GM18520 (cell line): ENCODE results near the gene KRTAP7-1.

Experiments
- ATAC-seq: cut with Tn5 transposase; IDR thresholded peaks from one replicate; pipeline ENCODE4 v1.9.1; 2021; ENCODE audit not compliant: unreplicated experiment

Gene KRTAP7-1, protein sequence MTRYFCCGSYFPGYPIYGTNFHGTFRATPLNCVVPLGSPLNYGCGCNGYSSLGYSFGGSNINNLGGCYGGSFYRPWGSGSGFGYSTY

DNA sequence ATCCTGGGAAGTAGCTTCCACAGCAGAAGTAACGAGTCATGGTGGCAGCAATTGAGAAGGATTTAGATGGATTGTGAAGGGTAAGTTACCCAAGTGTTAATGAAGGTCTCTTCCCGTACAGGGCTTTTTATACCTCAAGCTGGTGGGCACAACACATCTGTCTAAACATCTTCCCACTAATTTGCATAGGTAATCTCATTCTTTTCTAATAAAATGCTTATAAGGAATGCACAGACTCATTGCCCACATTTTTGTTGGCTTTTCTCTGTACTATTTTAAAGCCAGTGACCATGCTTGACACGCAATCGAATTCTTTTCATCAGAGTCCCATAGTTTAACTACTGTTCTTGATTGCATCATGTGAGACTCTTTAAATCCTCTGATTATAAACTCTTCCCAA, at the start of gene KRTAP7-1:
Gene KRTAP7-1, minus strand, starts transcription at position 101 of the 400 bp plus-strand sequence. Its CDS starts 61 bp downstream, at position 40.
- ATAC-seq, result no peak

DNA sequence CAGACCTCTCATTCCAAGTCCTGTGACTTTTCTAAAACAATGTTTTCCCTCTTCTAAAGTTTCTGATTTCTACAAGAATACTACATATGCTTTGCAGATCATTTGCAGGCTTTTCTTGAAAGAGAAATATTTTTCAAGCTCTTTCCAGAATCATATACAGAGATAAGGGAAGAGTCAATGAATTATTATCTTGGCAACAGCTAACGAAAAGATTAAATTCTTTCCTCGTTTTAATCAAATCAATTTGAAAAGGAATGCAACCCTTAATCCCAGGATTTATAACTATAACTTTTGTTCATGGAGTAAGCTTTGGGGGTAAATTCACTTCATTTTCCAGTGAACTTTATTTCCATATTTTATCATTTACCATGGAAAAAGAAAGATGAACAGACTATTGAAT, 45.0 kb upstream of the KRTAP7-1 start:
- no peak for ATAC-seq

DNA sequence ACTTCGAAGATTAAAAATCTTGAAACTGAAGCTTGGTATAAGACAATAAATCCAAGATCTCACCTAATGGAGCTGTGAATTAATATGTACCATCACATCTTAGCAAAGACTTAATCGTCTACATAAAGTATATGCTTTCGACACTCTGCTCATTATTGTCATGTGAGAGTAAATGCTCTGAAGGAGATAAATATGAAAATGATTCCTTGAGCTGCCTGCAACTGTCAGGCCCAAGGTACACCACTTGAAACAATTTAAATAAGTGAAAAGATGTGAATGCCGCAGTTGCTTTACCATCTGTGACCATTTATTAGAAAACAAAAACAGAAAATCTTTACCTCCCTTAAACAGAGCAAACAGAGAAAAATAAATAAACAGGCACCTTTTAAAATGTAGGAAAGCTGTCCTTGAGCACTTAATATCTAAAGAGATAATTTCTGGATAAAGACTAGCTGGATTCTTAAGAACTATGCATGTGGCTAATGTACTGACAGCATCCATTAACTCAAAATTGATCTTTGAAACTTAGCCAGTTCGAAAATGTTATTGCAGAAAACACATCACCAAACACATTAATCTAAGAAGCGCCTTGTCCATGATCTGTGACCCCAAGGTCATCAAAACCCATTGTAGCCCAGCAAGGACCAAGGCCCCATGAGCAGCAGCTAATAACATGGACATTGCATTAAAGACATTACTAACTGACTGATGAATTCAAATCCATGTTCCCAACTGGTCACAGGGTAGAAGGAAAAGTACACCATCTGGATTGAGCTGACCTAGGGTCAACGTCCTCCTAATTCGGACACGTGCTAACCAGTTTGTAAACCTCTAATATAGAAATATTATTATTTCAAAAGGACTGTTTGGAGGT, 18.3 kb upstream of the KRTAP7-1 start:
- ATAC-seq, result no peak

DNA sequence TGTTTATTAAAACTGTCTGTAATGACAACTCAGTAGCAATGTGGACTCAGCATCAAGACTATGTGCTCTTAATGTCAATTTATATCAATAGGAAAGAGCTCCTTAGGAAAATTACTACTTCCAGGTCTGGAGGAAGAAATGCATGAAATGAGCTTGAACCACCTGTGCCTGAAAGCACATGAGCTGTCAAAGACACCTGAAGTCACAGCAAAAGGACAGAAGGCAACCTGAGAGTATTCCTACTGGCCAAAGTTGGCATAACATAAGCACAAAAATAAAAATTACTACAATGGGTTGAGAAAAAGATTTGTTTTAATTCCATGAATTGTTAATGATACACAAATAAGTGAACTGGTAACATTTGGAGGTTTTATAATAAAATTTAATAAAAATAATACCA, 13.4 kb upstream of the KRTAP7-1 start:
- ATAC-seq, result no peak

DNA sequence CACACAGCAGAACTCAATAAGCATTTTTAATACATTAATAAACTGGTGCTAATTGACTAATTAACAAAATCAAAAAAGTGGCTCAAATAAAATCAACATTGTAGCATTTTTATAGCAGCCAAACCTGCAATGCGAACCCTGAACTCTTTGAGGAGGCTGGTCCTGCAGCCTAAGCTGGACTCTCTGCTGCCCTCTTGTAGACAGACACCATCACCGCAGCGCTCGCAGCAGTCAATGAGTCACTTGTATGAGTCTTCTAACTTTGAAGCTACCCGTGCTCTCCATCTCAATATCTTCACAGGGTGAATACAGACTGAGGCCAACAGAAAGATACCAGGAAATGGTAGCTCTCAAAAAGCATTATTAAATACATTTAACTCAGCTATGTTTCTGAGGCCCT, 9.7 kb upstream of the KRTAP7-1 start:
- ATAC-seq, result no peak

DNA sequence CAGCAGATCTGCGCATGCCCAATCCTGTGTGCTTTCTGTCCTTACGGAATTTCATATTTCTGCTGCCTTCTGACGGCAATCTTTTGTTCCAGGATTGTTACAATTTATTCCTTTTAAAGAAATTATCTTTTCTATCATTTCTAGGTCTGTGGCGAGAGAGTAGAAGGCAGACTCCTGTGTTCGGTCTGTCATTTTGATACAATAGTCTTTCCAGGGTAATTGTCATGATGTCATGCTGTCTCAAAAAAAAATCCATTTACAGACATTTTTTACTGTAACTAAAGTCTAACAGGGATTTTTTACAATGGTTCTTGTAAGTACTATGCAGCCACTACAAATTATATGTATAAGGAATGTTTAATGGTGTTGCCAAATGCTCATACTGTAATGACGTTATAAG, 9.0 kb upstream of the KRTAP7-1 start:
- ATAC-seq, result no peak

DNA sequence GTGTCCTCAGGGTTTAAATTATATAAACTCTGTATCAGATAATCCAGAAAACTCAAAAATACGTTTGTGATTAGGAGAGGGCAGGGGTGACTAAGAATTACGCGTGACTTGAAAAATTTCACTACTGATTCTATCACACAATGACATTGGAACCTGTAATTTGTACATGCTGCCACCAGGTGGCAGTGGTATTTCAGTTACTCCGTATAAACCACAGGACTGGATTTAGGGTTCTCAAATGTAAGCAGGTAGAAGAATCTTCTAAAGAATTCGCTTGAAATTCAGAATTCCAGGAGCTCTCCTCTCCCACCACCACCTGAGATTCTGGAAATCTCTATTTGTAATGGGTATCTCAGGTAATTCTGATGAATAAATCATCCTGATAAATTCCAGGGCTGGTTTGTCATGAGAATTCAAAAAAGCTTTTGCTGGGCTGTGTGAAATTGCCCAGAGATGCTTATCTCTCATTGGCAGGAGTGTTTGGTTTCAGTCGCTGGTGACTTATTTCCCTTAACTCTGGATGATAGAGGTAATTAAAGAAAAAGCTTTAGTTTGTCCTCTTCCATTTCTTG, 1.7 kb upstream of the KRTAP7-1 start:
- no peak for ATAC-seq

DNA sequence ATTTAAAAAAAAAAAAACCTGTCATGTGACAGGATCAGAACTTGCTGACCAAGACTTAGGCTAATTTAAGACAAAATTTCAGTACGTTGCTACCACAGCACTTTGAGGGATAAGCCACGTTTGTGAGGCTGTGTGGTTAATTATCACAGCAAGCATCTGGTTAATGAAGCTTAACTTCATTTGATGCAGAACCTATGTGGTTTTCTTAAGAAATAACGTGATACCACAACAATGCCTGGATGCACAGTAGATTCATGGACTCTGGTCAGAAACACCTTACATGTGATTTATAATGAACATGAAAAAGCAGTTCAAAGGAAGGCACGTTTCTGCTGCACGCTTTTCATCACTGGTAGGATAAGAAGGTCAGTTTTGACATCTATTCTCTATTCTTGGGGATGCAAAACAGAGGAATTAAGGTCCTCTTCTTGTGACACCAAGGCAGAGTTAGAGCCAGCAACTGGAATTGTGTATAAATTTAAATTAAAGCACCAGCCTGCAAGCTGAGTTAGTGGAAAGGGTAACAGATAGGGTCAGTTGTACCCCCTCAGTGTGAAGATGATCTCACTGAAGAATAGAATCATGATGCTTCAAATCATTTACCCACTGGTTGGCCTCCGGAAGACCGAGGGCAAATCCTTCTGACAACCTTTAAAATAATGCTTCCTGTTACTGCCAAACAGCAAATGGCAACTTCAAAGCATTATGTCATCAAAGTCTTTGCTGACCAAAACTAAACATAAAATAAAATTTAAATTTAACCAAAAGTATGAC, 10.5 kb downstream of the KRTAP7-1 start:
- ATAC-seq, result no peak

DNA sequence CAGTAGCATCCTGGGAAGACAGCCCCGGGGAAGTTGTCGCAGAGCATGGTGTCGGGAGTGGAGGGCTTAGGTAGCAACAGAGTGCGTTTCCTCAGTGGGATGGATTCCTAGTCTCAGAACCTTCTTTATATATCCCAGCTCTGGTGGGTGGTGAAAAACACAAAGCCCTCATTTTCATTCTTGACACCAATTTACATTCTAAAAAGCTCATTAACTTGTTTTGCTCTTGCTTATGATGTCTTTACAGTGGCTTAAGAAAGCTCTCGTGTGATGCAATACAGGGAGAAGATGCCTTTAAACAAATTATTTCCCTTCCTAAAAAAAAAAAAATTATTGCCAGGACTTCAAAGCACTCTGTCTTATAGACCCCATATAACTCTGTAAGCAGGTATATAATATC, 16.4 kb downstream of the KRTAP7-1 start, which contains the start of gene KRTAP8-1:
Gene KRTAP8-1, minus strand, starts transcription at position 101 of the 400 bp plus-strand sequence. Its CDS starts 54 bp downstream, at position 47.
- ATAC-seq, result no peak

DNA sequence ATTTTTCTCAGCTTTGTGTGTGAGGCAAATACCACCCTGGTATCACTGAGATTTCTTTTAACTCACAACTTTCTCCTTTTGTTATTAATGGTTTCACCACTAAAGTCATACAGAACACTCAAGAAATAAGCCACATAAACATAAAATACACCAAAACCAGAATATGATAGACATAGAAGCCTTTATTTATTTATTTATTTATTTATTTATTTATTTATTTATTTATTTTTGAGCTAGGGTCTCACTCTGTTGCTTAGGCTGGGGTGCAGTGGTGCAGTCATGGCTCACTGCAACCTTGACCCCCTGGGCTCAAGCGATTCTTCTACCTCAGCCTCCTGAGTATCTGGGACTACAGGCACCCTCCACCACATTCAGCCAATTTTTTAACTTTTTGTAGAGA, 29.0 kb downstream of the KRTAP7-1 start:
- ATAC-seq, result no peak

DNA sequence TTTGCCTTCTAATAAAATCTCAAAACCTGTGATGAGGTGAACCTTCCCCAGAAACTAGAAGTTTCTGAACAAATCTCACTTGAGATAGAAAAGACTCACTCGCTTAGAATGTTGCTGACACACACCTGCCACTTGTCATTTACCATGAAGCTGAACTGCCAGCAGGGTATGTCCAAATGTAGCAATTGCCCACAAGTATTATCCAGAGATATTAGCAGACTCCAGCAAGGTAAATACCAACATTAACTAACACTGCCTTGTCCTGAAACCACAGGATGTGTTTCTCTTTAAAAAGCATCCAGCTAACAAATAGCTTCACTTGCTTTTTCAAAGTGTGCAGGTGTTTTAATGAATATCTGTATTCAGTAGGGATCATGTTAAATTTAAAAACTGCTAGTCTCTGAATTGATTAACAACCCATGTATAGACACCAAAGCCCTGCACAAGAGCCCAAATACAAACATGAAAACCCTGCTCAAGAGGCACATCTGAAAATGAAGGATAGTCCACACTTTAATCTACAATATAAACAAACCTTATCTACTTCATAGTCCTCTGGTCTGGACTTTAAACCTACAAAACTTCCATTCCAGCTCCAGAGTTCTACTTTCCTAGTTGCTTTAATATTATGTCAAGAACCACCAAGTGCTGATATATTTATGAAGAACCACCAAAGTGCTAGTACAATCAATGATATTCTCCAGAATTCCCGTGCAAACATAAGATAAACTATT, 35.8 kb downstream of the KRTAP7-1 start:
- no peak for ATAC-seq

DNA sequence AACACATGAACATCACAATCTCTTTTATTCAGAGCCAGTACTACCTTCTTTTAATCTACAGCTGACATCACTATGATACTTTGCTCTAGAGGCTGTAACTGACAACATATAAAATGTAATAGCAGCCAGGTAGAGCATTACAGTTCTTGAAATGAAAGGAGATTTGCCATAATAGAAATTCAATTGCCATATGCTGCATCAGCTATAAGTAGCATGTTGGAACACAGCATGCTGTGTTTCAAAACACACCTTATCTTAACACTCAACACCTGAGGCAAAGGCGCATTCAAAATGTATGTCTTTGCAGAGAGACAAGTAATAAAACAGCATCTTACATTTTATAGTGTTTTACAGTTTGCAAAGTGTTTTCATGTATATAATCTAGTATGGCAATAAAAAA, 50.3 kb downstream of the KRTAP7-1 start:
- no peak for ATAC-seq
